ENCODE data around the gene STK24. TPM values are rescaled to one million over a fixed set of nuclear protein-coding genes. Genes with fewer than 3 reads are reported as not detected.
A peak's percentile ranks its signal among the peaks of the same experiment; 100 is the strongest.

The STK24 gene
- total and polyA plus RNA-seq, 10 of the 15 experiments (the other 5 are each of a cell fraction or from before 2014, with no cell fraction given), result 7.5 to 115 (median 52.9) TPM

- TF ChIP-seq RAD21 (IDR thresholded peaks at IDR 0.05; ENCODE audit: insufficient read depth, low read depth, low read length), result peak; percentile 93
- TF ChIP-seq ZNF384 (IDR thresholded peaks at IDR 0.05; ENCODE audit: borderline replicate concordance, low read depth, low read length), result no peak
- no peak for TF ChIP-seq BRCA1 (IDR thresholded peaks at IDR 0.05; ENCODE audit: low read depth, low read length)
- peak; percentile 33 to 49; a peak in 2 of 4 replicates for TF ChIP-seq BHLHE40 (IDR thresholded peaks at IDR 0.05; ENCODE audit: borderline replicate concordance in 1 of 2, low read depth in 2 of 2, low read length in 1 of 2)
- no peak for TF ChIP-seq E4F1 (IDR thresholded peaks at IDR 0.05; ENCODE audit: borderline replicate concordance, partially characterized antibody)
- TF ChIP-seq LARP7 (IDR thresholded peaks at IDR 0.05), result no peak
- no peak for TF ChIP-seq ATF3 (IDR thresholded peaks at IDR 0.05; ENCODE audit: borderline replicate concordance, extremely low read depth, low read depth, low read length)
- TF ChIP-seq POLR2AphosphoS2 (IDR thresholded peaks at IDR 0.05; ENCODE audit: low read depth, low read length), result no peak
- no peak for TF ChIP-seq CBFB (IDR thresholded peaks at IDR 0.05; ENCODE audit: low read depth)
- TF ChIP-seq TBL1XR1 (IDR thresholded peaks at IDR 0.05; ENCODE audit: low read depth, low read length), result no peak
- TF ChIP-seq CBX5 (IDR thresholded peaks at IDR 0.05; ENCODE audit: low read depth), result no peak
These were observed 131.3 kb downstream of the STK24 start (continued) for GRCh38 chr13:98445340-98446233.
